Breast epithelium (tissue), 3 donors: ENCODE measurements around the gene METRNL.

Experiments used
- POLR2A ChIP-seq: fragments of 450-650 bp; IDR thresholded peaks from one replicate; pipeline ENCODE4 v1.6.1; 2016; ENCODE audit warnings: antibody characterized with exemption, mild to moderate bottlenecking, moderate library complexity
- TF ChIP-seq, protein P1 (sequence below), 3 donors: fragments of 450-650 bp; IDR thresholded peaks; one replicate each; pipeline ENCODE4 v1.5.1; 2016 to 2017; ENCODE audit warnings: antibody characterized with exemption in 3 of 3, mild to moderate bottlenecking in 3 of 3, moderate library complexity in 3 of 3

DNA sequence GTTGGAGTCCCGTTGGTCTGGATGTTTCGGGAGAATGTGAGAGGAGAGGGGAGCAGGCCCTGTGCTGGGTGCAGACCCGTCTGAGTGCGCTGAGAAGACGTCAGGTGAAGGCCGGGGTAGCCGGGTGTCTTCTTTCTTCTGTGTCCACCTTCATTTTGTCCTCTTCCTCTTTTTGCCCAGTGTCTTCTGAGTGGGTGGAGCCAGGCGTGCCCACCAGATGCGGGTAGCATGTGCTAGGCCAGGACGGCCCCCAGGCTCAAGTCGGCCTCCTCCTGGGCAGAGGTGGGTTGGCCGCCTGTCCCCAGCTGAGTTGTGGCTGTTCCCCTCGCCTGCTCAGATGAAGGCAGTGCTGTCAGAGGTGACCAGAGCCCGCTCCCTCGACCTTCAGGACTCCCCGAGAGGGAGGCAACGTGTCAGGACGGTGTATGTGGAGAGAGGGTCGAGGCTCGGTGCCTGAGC lies 3.5 kb downstream of the METRNL start:
- TF ChIP-seq, protein P1, sequence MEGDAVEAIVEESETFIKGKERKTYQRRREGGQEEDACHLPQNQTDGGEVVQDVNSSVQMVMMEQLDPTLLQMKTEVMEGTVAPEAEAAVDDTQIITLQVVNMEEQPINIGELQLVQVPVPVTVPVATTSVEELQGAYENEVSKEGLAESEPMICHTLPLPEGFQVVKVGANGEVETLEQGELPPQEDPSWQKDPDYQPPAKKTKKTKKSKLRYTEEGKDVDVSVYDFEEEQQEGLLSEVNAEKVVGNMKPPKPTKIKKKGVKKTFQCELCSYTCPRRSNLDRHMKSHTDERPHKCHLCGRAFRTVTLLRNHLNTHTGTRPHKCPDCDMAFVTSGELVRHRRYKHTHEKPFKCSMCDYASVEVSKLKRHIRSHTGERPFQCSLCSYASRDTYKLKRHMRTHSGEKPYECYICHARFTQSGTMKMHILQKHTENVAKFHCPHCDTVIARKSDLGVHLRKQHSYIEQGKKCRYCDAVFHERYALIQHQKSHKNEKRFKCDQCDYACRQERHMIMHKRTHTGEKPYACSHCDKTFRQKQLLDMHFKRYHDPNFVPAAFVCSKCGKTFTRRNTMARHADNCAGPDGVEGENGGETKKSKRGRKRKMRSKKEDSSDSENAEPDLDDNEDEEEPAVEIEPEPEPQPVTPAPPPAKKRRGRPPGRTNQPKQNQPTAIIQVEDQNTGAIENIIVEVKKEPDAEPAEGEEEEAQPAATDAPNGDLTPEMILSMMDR (IDR thresholded peaks at IDR 0.05), result no peak
- no peak for TF ChIP-seq POLR2A
